Measurements from ENCODE around the gene ACSM6.
"Not testable (repeated sequence)": the region's sequence is repeated elsewhere in the genome, so short reads cannot be mapped to it uniquely, and the experiment has no call there.

ACSM6 gene

DNA sequence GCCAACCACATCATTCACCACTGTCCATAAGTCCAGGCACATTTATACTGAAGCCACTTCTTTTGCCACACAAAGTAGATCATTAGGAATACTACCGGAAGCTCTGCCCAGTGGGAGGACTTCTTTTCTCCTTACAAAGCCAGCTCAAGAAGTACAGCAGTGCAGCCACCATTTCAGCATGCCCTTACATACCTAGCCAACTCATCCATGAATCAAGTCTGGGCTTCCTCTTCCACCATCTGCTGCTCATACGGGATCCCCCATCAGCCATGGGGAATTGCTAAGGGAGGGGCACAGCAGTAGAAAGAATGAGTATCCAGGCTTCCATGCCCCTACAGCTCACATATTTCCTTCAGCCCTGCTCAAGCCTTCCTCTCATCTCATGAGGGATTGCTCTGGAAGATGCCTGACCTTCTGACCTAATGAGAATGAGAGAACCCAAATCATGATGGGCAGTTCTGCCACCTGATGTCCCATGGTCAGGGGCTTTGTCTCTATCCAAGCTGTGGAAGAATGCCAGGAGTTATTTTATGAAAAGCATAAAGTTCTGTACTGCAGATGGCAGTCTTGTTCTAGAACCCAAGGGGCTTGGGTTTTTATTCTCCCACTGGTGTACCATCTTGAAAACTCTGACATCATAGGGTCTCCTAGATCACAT, 39.5 kb downstream of the ACSM6 start:
- Mint-ChIP-seq H3K9me3 (peaks cover 15% of the 10 kb centered on the region), H3K27me3 (ENCODE audit: low read depth, poor library complexity) (peaks cover 14% of the 10 kb centered on the region), H3K36me3 (ENCODE audit: low read depth) (peaks cover 48% of the 10 kb centered on the region), H3K4me1 (peaks cover 25% of the 10 kb centered on the region), H3K27ac (no peak overlapping the region), H3K4me3 (no peak overlapping the region)
- TF ChIP-seq, protein P1, sequence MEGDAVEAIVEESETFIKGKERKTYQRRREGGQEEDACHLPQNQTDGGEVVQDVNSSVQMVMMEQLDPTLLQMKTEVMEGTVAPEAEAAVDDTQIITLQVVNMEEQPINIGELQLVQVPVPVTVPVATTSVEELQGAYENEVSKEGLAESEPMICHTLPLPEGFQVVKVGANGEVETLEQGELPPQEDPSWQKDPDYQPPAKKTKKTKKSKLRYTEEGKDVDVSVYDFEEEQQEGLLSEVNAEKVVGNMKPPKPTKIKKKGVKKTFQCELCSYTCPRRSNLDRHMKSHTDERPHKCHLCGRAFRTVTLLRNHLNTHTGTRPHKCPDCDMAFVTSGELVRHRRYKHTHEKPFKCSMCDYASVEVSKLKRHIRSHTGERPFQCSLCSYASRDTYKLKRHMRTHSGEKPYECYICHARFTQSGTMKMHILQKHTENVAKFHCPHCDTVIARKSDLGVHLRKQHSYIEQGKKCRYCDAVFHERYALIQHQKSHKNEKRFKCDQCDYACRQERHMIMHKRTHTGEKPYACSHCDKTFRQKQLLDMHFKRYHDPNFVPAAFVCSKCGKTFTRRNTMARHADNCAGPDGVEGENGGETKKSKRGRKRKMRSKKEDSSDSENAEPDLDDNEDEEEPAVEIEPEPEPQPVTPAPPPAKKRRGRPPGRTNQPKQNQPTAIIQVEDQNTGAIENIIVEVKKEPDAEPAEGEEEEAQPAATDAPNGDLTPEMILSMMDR (IDR thresholded peaks at IDR 0.05), result no peak
- no peak for DNase-seq

GRCh38 chr10:95234951-95235350, 40.9 kb downstream of the ACSM6 start:
- Mint-ChIP-seq H3K9me3 (peaks cover 18% of the 10 kb centered on the region), H3K27me3 (ENCODE audit: low read depth, poor library complexity) (peaks cover 7% of the 10 kb centered on the region), H3K36me3 (ENCODE audit: low read depth) (peaks cover 59% of the 10 kb centered on the region), H3K27ac (no peak overlapping the region), H3K4me1 (peaks cover 15% of the 10 kb centered on the region), H3K4me3 (no peak overlapping the region)
- no peak for DNase-seq
- TF ChIP-seq, protein P1 (IDR thresholded peaks at IDR 0.05), result no peak

GRCh38 chr10:95235676-95236067, 41.6 kb downstream of the ACSM6 start:
- TF ChIP-seq, protein P1 (IDR thresholded peaks at IDR 0.05), result no peak
- no peak for DNase-seq
- no peak overlapping the region for H3K4me3 Mint-ChIP-seq
- peaks cover 8% of the 10 kb centered on the region for H3K4me1 Mint-ChIP-seq
- peaks cover 5% of the 10 kb centered on the region for H3K27me3 Mint-ChIP-seq (ENCODE audit: low read depth, poor library complexity)
- H3K36me3 Mint-ChIP-seq (ENCODE audit: low read depth), result peaks cover 66% of the 10 kb centered on the region
- H3K9me3 Mint-ChIP-seq, result peaks cover 18% of the 10 kb centered on the region
- H3K27ac Mint-ChIP-seq, result peak overlapping the region; percentile 8

DNA sequence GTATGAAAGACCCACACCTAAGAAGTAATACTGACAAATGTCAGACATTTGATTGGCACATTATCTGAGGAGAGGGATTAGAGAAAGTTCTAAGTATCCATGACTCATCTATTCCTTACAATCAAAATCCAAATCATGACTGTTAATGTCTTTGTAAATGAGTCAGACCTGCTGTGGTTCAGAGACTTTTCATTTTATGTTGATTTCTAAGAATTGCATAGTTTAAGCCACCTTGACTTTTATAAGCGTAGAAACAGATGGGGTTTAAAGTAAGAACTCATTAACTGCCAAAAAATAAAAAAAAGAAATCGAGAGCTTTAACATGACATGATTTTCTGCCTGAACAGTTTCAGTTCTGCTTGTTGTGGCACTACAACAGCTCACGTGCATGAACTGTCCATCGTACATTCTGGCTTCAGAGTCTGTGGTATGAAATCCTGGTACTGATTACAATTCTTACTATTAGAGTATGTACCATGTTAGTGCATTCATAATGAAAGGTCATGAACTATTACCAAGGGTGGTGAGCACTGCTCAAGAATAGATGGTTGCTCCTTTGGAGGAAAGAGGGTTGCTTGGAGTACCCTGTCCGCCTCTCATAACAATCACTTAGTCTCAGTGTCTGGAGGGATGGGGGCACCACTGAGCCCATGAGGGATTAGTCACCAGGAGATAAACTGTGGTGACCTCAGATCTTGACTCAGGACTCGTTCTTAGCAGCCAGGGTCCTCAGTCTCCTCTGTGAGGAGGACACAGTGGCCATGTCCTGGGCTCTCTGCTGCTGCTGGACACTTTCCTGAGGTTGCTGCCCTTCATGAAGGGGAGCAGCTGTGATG, 42.2 kb downstream of the ACSM6 start:
- peaks cover 14% of the 10 kb centered on the region for H3K9me3 Mint-ChIP-seq
- H3K36me3 Mint-ChIP-seq (ENCODE audit: low read depth), result peaks cover 69% of the 10 kb centered on the region
- no peak overlapping the region for H3K4me3 Mint-ChIP-seq
- TF ChIP-seq, protein P1 (IDR thresholded peaks at IDR 0.05), result no peak
- peaks cover 5% of the 10 kb centered on the region for H3K27me3 Mint-ChIP-seq (ENCODE audit: low read depth, poor library complexity)
- no peak for DNase-seq
- peaks cover 2% of the 10 kb centered on the region for H3K4me1 Mint-ChIP-seq
- H3K27ac Mint-ChIP-seq, result peak overlapping the region; percentile 8

DNA sequence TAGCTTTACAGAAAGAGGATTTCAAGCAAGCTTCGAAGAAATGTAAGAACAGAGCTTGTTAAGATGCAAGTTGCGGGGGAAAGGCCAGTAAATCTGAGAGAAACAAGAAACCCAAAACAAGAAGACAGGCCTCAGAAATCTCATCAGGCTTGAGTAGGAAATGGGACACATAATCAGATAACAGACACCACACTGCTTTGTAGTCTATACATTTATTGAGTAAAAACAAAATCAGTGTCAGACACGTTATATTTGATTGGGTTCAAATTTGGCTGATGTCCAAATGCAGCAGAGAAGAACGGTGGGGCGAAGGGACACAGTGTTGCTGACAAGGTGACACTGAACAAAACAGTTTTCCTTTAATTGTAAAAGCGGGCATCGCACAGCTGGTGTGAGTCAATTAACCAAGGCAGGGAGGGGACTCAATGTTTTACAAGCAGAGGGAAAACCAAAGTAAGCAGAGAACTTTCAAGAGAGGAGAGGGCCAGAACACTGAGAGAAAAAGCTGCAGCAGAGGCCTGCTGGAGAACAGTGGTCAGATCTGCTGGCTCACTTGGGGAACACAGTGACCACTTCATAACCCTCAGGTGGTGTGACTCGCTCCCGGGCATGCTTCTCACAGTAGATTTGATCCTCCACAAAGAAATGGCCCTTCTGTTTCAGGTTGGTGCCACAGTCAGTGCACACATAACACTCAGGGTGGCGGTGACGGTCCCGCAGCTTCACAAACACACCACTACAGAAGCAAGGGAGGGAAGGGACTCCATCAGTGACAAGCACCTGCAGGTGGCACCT, 43.5 kb downstream of the ACSM6 start:
- peak overlapping the region; percentile 26 for H3K27ac Mint-ChIP-seq

DNA sequence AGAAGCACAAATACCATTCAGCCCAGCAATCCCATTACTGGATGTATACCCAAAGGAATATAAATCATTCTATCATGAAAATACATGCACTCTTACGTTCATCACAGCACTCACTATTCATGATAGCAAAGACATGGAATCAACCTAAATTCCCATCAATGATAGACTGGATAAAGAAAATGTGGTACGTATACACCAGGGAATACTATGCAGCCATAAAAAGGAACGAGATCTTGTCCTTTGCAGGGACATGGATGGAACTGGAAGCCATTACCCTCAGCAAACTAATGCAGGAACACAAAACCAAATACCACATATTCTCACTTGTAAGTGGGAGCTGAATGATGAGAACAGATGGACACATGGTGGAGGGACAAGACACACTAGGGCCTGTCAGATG, 46.1 kb downstream of the ACSM6 start:
- not testable (repeated sequence) for H3K27ac Mint-ChIP-seq; DNase-seq; H3K4me1 Mint-ChIP-seq; H3K9me3 Mint-ChIP-seq; H3K4me3 Mint-ChIP-seq; H3K27me3 Mint-ChIP-seq (ENCODE audit: low read depth, poor library complexity)
- peaks cover 54% of the 10 kb centered on the region for H3K36me3 Mint-ChIP-seq (ENCODE audit: low read depth)

More for the DNA sequence above, 43.5 kb downstream of the ACSM6 start:
- Mint-ChIP-seq H3K9me3 (peaks cover 7% of the 10 kb centered on the region), H3K27me3 (ENCODE audit: low read depth, poor library complexity) (peaks cover 3% of the 10 kb centered on the region), H3K4me1 (no peaks in the 10 kb centered on the region), H3K4me3 (no peak overlapping the region), H3K36me3 (ENCODE audit: low read depth) (peaks cover 66% of the 10 kb centered on the region)
- TF ChIP-seq, protein P1 (IDR thresholded peaks at IDR 0.05), result no peak
- no peak for DNase-seq

Measured in nephron progenitor cell (in vitro differentiated cells).